ENCODE results near the gene SASH1. TPM values are rescaled to one million over a fixed set of nuclear protein-coding genes. Genes with fewer than 3 reads are reported as not detected.
"Not testable (repeated sequence)": the region's sequence is repeated elsewhere in the genome, so short reads cannot be mapped to it uniquely, and the experiment has no call there.

SASH1 gene
- total RNA-seq, 1 donor from 2014 or later, result 86.4 TPM

DNA sequence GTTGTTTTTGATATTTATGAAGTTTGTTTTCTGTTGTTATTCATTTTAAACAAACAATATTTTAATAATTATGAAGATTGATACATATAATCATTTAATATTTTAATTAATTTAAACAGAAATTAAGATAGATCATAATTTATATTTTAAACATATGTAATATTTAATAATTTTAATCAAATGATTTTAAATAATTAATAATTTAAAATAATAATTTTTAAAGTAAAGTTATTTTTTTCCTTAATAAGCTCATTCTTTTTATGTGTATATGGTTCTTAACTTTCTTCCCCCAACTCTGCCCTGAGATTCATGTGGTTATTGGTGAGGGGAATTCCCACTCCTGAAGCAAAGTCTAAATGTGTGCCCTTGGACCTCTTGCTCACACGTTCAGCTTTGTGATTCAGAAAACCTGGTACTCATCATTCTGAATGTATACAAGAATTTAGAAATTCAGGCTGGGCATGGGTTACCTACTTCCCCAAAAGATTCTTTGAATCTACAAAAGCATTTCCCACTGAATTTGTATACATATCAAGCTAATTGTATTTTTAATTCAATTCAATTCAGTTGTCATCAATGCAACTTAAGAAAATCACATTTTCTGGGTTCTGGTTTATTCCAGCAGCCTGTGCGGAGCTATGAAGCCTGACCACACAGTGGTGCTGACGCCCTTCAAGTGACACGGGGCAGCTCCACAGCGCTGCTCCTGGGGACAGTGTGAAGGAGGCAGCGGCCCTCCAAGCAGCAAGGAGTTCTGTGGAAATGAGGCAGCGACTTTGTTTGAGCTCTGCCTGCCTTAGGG is 235.2 kb downstream of the SASH1 start:
- Histone ChIP-seq H3K4me1 (no peaks in the 10 kb centered on the region), H3K4me3 (no peak overlapping the region), H3K27me3 (no peaks in the 10 kb centered on the region), H3K27ac (no peak overlapping the region), H3K9me3 (no peaks in the 10 kb centered on the region), H3K36me3 (no peaks in the 10 kb centered on the region)
- TF ChIP-seq POLR2AphosphoS5 (IDR thresholded peaks at IDR 0.05; ENCODE audit: insufficient read depth in 1 of 2, low read depth in 1 of 2) (peak; percentile 27 to 32), POLR2A (IDR thresholded peaks at IDR 0.05) (no peak), CTCF (IDR thresholded peaks at IDR 0.05) (peak; percentile 21 to 80 (median 57))
- intact Hi-C loops (cut with DNase I), result loop anchor here (5.0 to 10.0 kb wide), 2 partner anchors 369 to 397 kb away; no protein-coding TSS in a partner anchor
- DNase-seq (ENCODE audit: extremely low spot score in 2 of 2), result no peak

- Histone ChIP-seq H3K36me3 (no peaks in the 10 kb centered on the region), H3K27me3 (no peaks in the 10 kb centered on the region), H3K9me3 (no peaks in the 10 kb centered on the region), H3K27ac (no peak overlapping the region), H3K4me3 (no peak overlapping the region), H3K4me1 (no peaks in the 10 kb centered on the region)
- no peak for DNase-seq (ENCODE audit: extremely low spot score in 2 of 2)
- TF ChIP-seq POLR2A (IDR thresholded peaks at IDR 0.05) (no peak), CTCF (IDR thresholded peaks at IDR 0.05) (no peak), POLR2AphosphoS5 (IDR thresholded peaks at IDR 0.05; ENCODE audit: insufficient read depth in 1 of 2, low read depth in 1 of 2) (no peak)
- intact Hi-C loops (cut with DNase I), result loop anchor here (5.0 to 10.0 kb wide), 2 partner anchors 369 to 396 kb away; no protein-coding TSS in a partner anchor
Measured at GRCh38 chr6:148578489-148578814, 235.8 kb downstream of the SASH1 start.

DNA sequence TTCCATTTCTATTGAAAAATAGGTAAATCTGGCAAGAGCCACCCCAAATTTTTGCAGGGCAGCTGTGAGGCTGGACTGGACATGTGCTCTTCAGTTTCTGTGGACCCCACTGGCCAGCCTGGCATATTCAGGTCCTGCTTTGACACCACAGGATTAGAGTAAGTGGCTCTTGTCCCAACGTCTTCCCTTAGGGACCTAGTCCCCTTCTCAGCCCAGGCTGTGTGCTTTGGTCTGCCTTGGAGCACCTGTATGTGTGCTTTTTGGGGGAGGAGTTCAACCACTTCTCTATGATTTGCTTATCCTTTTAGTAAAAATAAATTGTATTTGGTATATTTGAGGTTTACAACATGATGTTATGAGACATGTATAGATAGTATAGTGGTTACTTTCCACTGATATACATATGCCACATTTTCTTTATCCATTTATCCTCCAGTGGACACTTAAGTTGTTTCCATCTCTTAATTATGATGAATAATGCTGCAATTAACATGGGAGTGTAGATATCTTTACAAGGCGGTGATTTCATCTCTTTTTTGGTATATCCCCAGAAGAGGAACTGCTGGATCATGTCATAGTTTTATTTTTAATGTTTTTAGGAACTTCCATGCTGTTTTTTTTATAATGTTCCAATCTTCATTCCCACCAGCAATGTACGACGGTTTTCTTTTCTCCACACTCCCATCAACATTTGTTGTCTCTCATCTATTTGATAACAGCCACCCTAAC is 236.4 kb downstream of the SASH1 start:
- Histone ChIP-seq H3K36me3 (no peaks in the 10 kb centered on the region), H3K27ac (no peak overlapping the region), H3K4me3 (no peak overlapping the region), H3K27me3 (no peaks in the 10 kb centered on the region), H3K9me3 (no peaks in the 10 kb centered on the region), H3K4me1 (no peaks in the 10 kb centered on the region)
- TF ChIP-seq POLR2A (IDR thresholded peaks at IDR 0.05) (no peak), POLR2AphosphoS5 (IDR thresholded peaks at IDR 0.05; ENCODE audit: insufficient read depth in 1 of 2, low read depth in 1 of 2) (no peak), CTCF (IDR thresholded peaks at IDR 0.05) (no peak)
- no peak for DNase-seq (ENCODE audit: extremely low spot score in 2 of 2)
- intact Hi-C loops (cut with DNase I), result loop anchor here (5.0 to 10.0 kb wide), 2 partner anchors 368 to 396 kb away; no protein-coding TSS in a partner anchor

GRCh38 chr6:148580442-148580841 is 237.8 kb downstream of the SASH1 start:
- Histone ChIP-seq H3K4me3 (no peak overlapping the region), H3K27me3 (no peaks in the 10 kb centered on the region), H3K9me3 (no peaks in the 10 kb centered on the region), H3K4me1 (no peaks in the 10 kb centered on the region), H3K36me3 (no peaks in the 10 kb centered on the region), H3K27ac (no peak overlapping the region)
- no peak for TF ChIP-seq POLR2AphosphoS5 (IDR thresholded peaks at IDR 0.05; ENCODE audit: insufficient read depth in 1 of 2, low read depth in 1 of 2)
- TF ChIP-seq CTCF (IDR thresholded peaks at IDR 0.05), result no peak
- intact Hi-C loops (cut with DNase I), result no loop called here
- DNase-seq (ENCODE audit: extremely low spot score in 2 of 2), result no peak

DNA sequence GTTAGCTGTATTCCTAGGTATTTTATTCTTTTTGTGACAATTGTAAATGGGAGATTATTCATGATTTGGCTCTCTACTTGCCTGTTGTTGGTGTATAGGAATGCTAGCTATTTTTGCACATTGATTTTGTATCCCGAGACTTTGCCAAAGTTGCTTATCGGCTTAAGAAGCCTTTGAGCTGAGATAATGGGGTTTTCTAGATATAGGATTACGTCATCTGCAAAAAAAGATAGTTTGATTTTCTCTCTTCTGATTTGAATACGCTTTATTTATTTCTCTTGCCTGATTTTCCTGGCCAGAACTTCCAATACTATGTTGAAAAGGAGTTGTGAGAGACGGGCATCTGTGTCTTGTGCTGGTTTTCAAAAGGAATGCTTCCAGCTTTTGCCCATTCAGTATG is 241.0 kb downstream of the SASH1 start:
- no peaks in the 10 kb centered on the region for H3K9me3 ChIP-seq
- no peak for TF ChIP-seq CTCF (IDR thresholded peaks at IDR 0.05)
- no peak for TF ChIP-seq POLR2A (IDR thresholded peaks at IDR 0.05)
- TF ChIP-seq POLR2AphosphoS5 (IDR thresholded peaks at IDR 0.05; ENCODE audit: insufficient read depth in 1 of 2, low read depth in 1 of 2), result no peak
- no peak for DNase-seq (ENCODE audit: extremely low spot score in 2 of 2)
- H3K4me3 ChIP-seq, result no peak overlapping the region
- H3K27me3 ChIP-seq, result no peaks in the 10 kb centered on the region
- intact Hi-C loops (cut with DNase I), result no loop called here
- no peak overlapping the region for H3K27ac ChIP-seq
- H3K4me1 ChIP-seq, result no peaks in the 10 kb centered on the region
- no peaks in the 10 kb centered on the region for H3K36me3 ChIP-seq

DNA sequence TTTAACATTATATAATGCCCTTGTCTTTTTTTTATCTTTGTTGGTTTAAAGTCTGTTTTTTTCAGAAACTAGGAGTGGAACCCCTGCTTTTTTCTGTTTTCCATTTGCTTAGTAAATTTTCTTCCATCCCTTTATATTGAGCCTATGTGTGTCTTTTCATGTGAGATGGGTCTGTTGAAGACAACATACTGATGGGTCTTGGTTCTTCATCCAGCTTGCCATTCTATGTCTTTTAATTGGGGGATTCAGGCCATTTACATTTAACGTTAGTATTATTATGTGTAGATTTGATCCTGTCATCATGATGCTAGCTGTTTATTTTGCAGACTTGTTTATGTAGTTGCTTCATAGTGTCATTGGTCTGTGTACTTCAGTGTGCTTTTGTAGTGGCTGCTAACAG is 243.0 kb downstream of the SASH1 start:
- H3K27ac ChIP-seq; H3K9me3 ChIP-seq; DNase-seq (ENCODE audit: extremely low spot score in 2 of 2); H3K4me3 ChIP-seq; H3K27me3 ChIP-seq; intact Hi-C loops (cut with DNase I); H3K36me3 ChIP-seq; H3K4me1 ChIP-seq: not testable (repeated sequence)
